Stimulated activated memory B cell treated with anti-CD40 and anti-IgM and Interleukin-4, amounts not matched to agents 10 μg/mL and 1 μg/mL and 100 μg/mL, for 72 hours (primary cell): ENCODE results near the gene CCDC187.

Source experiments
- ATAC-seq: fragments of 150-1000 bp; cut with Tn5 transposase; 2 replicates; pipeline ENCODE4 v1.10.0; 2021
- H3K27ac Mint-ChIP-seq: one replicate; pipeline ENCODE4 v1.8.0; 2022; ENCODE audit warnings: mild to moderate bottlenecking, mixed read lengths
- H3K27me3 Mint-ChIP-seq: one replicate; pipeline ENCODE4 v1.8.0; 2022; ENCODE audit warnings: mixed read lengths
- H3K36me3 Mint-ChIP-seq: one replicate; pipeline ENCODE4 v1.8.0; 2022; ENCODE audit warnings: mixed read lengths
- H3K4me1 Mint-ChIP-seq: one replicate; pipeline ENCODE4 v1.8.0; 2022; ENCODE audit warnings: mixed read lengths
- H3K4me3 Mint-ChIP-seq: one replicate; pipeline ENCODE4 v1.8.0; 2022; ENCODE audit warnings: mild to moderate bottlenecking, moderate library complexity, mixed read lengths
- H3K9me3 Mint-ChIP-seq: one replicate; pipeline ENCODE4 v1.8.0; 2022; ENCODE audit warnings: mixed read lengths

The CCDC187 gene

DNA sequence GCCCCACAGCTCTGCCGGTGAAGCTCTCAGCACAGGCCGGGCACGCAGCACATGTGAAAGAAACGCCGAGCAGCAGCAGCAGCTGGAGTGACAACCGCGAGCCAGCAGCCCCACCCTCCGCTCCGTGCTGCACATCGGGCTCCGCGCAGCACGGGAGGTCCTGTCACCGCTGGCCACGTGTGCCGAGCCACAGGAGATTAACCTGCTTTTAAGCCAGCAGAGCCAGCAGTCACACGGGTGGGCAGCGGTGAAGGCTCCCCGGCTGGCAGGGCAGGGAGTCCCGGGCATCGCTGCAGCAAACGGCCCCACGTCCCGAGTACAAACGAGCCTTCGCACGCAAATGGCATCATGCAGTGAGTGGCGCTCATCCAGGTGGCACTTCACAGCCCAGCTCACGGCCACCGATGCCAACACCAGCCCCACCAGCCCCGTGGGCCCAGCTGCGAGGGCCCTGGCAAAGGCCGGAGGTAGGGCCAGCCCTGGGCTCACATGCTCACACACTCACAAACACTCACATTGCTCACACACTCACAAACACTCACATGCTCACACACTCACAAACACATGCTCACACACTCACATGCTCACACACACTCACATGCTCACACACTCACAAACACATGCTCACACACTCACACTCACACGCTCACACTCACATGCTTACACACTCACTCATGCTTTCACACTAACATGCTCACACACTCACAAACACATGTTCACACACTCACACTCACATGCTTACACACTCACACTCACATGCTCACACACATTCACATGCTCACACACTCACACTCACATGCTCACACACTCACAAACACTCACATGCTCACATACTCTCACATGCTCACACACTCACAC, 11.1 kb downstream of the CCDC187 start:
- H3K4me3 Mint-ChIP-seq, result no peak overlapping the region
- no peak overlapping the region for H3K27ac Mint-ChIP-seq
- no peaks in the 10 kb centered on the region for H3K4me1 Mint-ChIP-seq
- H3K36me3 Mint-ChIP-seq, result no peaks in the 10 kb centered on the region
- no peak for ATAC-seq
- peaks cover 9% of the 10 kb centered on the region for H3K27me3 Mint-ChIP-seq
- H3K9me3 Mint-ChIP-seq, result no peaks in the 10 kb centered on the region

DNA sequence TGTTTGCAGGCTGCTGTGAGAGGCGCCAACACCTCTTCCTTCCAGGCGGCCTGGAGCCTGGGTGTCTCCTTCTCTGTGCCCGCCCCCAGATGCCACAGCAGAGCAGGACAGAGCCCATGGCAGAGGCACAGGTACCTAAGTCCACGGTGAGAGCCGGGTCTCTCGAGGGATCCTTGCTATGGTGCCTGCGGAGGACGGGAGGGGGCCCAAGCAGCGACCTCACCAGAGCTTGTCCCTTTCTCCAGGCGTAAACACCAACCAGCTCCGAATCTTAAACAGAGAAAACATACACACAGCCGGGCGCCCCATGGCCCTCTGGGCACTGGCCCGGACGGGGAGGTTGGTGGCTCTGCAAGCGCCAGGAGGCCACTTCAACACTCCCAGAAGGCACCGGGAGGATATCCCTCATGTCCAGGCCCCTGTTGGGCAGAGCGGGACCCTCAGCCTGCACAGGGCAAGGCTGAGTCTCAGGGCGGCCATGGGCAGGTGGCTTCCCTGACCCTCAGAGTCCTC, 11.8 kb downstream of the CCDC187 start:
- peaks cover 15% of the 10 kb centered on the region for H3K27me3 Mint-ChIP-seq
- H3K4me1 Mint-ChIP-seq, result no peaks in the 10 kb centered on the region
- no peak for ATAC-seq
- no peaks in the 10 kb centered on the region for H3K9me3 Mint-ChIP-seq
- H3K4me3 Mint-ChIP-seq, result no peak overlapping the region
- H3K36me3 Mint-ChIP-seq, result no peaks in the 10 kb centered on the region
- H3K27ac Mint-ChIP-seq, result no peak overlapping the region

DNA sequence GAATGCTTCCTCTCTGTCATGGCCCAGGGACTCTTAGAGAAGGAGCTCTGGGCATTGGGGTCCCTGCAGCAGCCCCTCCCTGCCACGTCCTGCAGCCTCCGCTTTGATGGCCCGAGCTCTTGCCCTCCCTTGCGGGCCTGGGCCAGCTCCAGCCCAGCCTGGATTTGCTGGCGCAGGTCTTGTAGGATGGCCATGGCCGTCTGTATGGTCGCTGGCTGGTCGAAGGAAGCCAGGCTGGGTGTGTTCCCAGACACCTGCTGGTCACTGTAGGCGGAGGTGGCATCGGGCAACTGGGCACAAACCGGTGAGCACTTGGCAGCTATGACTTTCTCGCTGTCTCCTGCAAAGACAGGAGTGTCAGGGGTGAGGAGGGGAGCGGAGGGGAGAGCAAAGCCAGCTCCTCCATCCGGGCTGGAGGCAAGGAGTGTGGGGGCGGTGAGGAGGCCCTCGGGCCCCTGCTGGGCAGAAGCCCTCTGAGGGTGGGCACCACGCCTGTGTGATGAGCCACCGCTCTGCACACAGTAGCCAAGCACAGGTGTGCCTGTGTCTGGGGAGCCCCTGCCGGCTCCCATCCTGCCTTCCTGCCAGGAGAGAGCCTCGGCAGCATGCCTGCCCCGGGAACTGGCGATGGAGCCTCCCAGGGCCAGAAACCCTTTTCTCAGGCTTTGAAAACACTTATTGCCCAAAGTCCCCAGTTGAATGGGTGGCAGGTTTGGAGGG, 12.4 kb downstream of the CCDC187 start:
- H3K36me3 Mint-ChIP-seq, result no peaks in the 10 kb centered on the region
- no peak overlapping the region for H3K27ac Mint-ChIP-seq
- H3K4me3 Mint-ChIP-seq, result no peak overlapping the region
- no peaks in the 10 kb centered on the region for H3K4me1 Mint-ChIP-seq
- ATAC-seq, result no peak
- peaks cover 21% of the 10 kb centered on the region for H3K27me3 Mint-ChIP-seq
- no peaks in the 10 kb centered on the region for H3K9me3 Mint-ChIP-seq

DNA sequence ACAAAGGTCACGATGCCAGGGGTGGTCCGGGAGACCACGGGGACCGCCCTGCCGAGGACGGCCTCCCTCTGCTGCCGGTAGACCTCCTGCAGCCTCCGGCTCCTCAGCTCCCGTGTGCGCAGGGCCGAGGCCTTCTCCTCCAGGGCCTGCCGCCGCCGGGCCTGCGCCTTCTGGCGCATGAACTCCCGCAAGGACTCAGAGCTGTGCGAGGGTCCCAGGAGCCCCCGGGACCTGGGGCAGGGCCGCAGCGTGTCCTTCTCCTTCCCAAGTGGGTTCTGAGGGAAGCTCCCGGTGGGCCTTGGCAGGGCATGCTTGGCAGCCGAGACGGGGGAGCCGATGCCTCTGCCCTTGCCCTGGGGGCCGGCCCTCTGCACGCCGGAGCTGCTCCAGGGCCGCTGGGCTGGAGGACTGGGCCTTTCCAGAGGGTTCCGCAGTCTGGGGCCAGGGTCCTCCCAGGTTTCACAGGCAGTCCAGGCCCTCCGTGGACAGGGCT, 13.3 kb downstream of the CCDC187 start:
- Mint-ChIP-seq H3K27me3 (peaks cover 29% of the 10 kb centered on the region), H3K4me1 (no peaks in the 10 kb centered on the region), H3K9me3 (no peaks in the 10 kb centered on the region), H3K36me3 (no peaks in the 10 kb centered on the region), H3K27ac (no peak overlapping the region), H3K4me3 (no peak overlapping the region)
- no peak for ATAC-seq

DNA sequence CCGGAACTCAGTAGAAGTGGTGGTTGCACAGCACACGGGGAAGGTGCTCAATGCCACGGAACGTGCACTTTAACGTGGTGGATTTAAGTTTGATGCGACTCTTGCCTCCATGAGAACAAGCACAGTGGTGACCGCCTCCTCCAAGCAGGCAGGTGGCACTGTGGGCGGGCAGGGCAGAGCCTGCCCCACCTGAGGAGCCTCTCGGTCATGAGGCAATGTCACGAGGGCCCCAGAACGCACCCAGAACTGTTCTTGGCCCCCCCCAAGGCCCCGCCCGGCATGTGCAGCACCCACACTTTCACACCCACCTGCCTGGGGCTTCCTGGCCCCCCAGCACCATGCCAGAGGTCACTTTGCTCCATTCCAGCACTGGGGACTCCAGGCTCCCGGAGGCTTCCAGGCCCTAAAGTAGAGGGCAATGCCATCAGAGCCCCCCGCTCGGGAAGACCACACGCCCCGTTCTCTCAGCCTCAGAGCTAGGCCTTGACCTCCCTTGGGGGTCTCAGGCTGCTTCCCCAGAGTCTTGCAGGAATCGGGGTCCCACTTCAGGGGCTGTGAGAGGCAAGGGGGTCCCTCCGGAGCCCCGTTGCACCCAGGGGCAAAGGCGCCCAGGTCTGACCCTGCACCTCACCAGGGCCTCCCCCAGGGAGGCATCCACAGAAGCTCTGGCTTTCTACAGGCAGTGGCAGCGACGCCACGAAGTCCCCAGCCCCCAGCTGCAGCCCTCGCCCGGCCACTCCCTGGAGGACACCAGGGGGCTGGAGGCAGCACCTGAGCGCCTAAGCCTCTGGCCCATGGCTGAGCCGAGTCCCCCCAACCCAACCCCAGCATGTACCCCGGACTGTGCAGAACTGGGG, 14.0 kb downstream of the CCDC187 start:
- H3K4me3 Mint-ChIP-seq, result no peak overlapping the region
- no peak for ATAC-seq
- H3K27ac Mint-ChIP-seq, result no peak overlapping the region
- peaks cover 36% of the 10 kb centered on the region for H3K27me3 Mint-ChIP-seq
- no peaks in the 10 kb centered on the region for H3K4me1 Mint-ChIP-seq
- no peaks in the 10 kb centered on the region for H3K9me3 Mint-ChIP-seq
- no peaks in the 10 kb centered on the region for H3K36me3 Mint-ChIP-seq

DNA sequence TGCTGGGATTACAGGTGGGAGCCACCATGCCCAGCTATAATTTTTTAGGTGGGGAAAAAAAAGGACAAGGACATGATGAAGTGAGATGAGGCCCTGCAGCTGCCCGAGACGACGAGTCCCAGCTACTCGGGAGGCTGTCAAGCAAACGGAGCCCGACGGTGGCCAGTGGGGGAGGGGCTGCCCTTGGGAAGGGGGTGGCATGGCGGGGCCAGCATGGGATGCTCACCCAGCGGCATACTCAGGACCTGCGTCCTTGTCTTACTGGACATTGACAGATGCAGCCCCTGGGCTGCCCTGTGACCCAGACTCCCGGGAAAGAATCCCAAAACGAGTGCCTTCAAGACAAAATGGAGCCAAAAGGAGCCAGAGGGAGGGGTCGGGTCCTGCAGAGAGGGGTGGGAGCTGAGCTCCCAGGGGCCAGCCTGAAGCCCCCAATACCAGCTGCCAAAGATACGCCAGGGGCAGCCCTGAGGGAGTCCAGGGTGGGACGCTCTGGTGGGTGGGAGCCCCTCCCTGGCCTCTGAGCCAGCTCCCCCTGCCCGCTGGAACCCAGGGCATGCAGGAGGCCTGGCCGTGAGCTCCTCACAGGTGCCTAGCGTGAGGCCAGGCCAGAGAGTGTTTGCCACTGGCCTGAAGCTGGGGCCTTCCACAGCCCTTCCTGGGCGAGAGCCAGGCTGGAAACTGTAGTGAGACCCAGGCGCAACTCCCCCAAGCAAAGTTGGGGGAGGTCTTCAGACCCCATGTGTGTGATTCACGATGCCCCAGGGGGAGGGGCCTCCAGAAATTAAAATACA, 15.7 kb downstream of the CCDC187 start:
- Mint-ChIP-seq H3K27me3 (peaks cover 51% of the 10 kb centered on the region), H3K9me3 (no peaks in the 10 kb centered on the region), H3K4me3 (no peak overlapping the region), H3K4me1 (peaks cover 9% of the 10 kb centered on the region), H3K27ac (no peak overlapping the region), H3K36me3 (no peaks in the 10 kb centered on the region)
- no peak for ATAC-seq

DNA sequence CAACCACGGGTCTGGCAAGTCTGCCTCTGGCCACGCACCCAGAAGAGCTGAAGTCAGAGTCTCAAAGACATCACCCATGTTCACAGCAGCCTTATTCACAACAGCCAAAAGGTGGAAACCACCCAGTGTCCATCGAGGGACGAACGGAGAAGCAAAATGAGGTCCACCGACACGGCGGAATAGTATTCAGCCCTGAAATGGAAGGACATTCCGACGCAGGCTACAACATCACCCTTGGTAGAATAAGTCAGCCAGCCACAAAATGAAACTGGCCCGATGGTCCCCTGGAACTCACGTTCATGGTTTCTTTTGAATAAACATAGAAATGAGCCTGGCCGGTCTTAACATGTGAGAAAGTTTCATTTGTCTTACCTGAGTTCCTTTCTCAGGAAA, 16.9 kb downstream of the CCDC187 start:
- Mint-ChIP-seq H3K4me1 (peaks cover 21% of the 10 kb centered on the region), H3K27ac (no peak overlapping the region), H3K4me3 (no peak overlapping the region), H3K27me3 (peaks cover 51% of the 10 kb centered on the region), H3K36me3 (no peaks in the 10 kb centered on the region), H3K9me3 (no peaks in the 10 kb centered on the region)
- ATAC-seq, result no peak

GRCh38 chr9:136286359-136286986, 17.4 kb downstream of the CCDC187 start:
- peaks cover 23% of the 10 kb centered on the region for H3K4me1 Mint-ChIP-seq
- H3K27ac Mint-ChIP-seq, result no peak overlapping the region
- no peaks in the 10 kb centered on the region for H3K36me3 Mint-ChIP-seq
- H3K4me3 Mint-ChIP-seq, result no peak overlapping the region
- H3K9me3 Mint-ChIP-seq, result no peaks in the 10 kb centered on the region
- peaks cover 51% of the 10 kb centered on the region for H3K27me3 Mint-ChIP-seq
- ATAC-seq, result no peak

- Mint-ChIP-seq H3K27ac (no peak overlapping the region), H3K27me3 (peaks cover 57% of the 10 kb centered on the region), H3K36me3 (no peaks in the 10 kb centered on the region), H3K9me3 (no peaks in the 10 kb centered on the region), H3K4me3 (no peak overlapping the region), H3K4me1 (peaks cover 23% of the 10 kb centered on the region)
- no peak for ATAC-seq
These were observed 18.2 kb downstream of the CCDC187 start for GRCh38 chr9:136285501-136286358.

- no peak for ATAC-seq
- no peaks in the 10 kb centered on the region for H3K36me3 Mint-ChIP-seq
- H3K27me3 Mint-ChIP-seq, result peaks cover 65% of the 10 kb centered on the region
- H3K27ac Mint-ChIP-seq, result no peak overlapping the region
- H3K4me3 Mint-ChIP-seq, result no peak overlapping the region
- peaks cover 2% of the 10 kb centered on the region for H3K9me3 Mint-ChIP-seq
- H3K4me1 Mint-ChIP-seq, result peaks cover 23% of the 10 kb centered on the region
These were observed 18.9 kb downstream of the CCDC187 start for GRCh38 chr9:136284951-136285350.

DNA sequence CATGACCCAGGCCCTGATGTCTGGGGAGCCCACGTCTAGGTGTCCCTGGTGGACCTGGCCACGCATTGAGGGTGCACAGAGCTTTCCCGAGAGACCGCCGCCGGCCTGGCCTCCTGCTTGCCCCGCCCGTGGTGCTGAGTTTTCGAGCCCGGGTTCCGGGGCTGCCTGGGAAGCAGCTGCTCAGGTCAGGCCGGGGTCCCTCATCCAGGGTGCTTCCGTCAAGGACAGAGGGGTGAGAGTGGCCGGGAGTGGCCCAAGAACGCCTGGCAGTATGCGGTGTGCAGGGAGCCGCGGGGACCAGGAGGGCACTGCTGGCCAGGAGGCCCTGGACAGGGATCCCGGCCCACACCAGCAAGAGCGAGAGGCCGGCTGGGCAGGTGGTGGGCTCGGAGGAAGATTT, 19.6 kb downstream of the CCDC187 start:
- H3K4me1 Mint-ChIP-seq, result peaks cover 23% of the 10 kb centered on the region
- H3K36me3 Mint-ChIP-seq, result no peaks in the 10 kb centered on the region
- H3K27ac Mint-ChIP-seq, result peak overlapping the region; percentile 55
- peaks cover 65% of the 10 kb centered on the region for H3K27me3 Mint-ChIP-seq
- H3K9me3 Mint-ChIP-seq, result peaks cover 3% of the 10 kb centered on the region
- ATAC-seq, result no peak
- no peak overlapping the region for H3K4me3 Mint-ChIP-seq

- Mint-ChIP-seq H3K36me3 (no peaks in the 10 kb centered on the region), H3K27ac (peak overlapping the region; percentile 55), H3K4me3 (peak overlapping the region; percentile 76), H3K9me3 (peaks cover 3% of the 10 kb centered on the region), H3K4me1 (peaks cover 23% of the 10 kb centered on the region), H3K27me3 (peaks cover 65% of the 10 kb centered on the region)
- ATAC-seq, result peak; percentile 92
These were observed 20.3 kb downstream of the CCDC187 start for GRCh38 chr9:136283291-136284235.
